Measurements from ENCODE around the gene HIP1R.

HIP1R gene

GRCh38 chr12:122878780-122879612, 43.7 kb downstream of the HIP1R start:
- Histone ChIP-seq H3K36me3 (ENCODE audit: control insufficient read depth in 4 of 4, insufficient read depth in 4 of 4, low read length in 3 of 4) (peaks cover 2 to 11% (median 7%) of the 10 kb centered on the region in 4 experiments), H3K27ac (ENCODE audit: insufficient read depth in 1 of 2, low read depth in 1 of 2, low read length in 2 of 2, poor library complexity in 1 of 2, severe bottlenecking in 2 of 2) (peak overlapping the region; percentile 17 to 56), H3K4me3 (ENCODE audit: control insufficient read depth in 1 of 7, extremely low read depth in 1 of 7, insufficient read depth in 4 of 7, low read depth in 2 of 7, low read length in 6 of 7) (peak overlapping the region in 1 of 7 experiments; percentile 2), H3K4me1 (ENCODE audit: control extremely low read depth in 1 of 4, control insufficient read depth in 4 of 4, insufficient read depth in 4 of 4, low read length in 3 of 4) (peaks cover 32 to 91% (median 75%) of the 10 kb centered on the region in 4 experiments), H3K9me3 (ENCODE audit: control extremely low read depth in 1 of 5, control insufficient read depth in 4 of 5, insufficient read depth in 2 of 5, low read depth in 1 of 5, low read length in 4 of 5) (no peaks in the 10 kb centered on the region), H3K27me3 (replicated peaks in 2 of 5; ENCODE audit: control insufficient read depth in 4 of 5, insufficient read depth in 5 of 5, low read length in 4 of 5) (no peaks in the 10 kb centered on the region)
- no peak for DNase-seq
- POLR2A ChIA-PET, result interaction anchor here (0.6 to 1.7 kb wide), 3 partner anchors 12 to 29 kb away, joined by 3 to 4 read pairs (median 3); no protein-coding TSS in a partner anchor
- WGBS (ENCODE audit: insufficient coverage), result 69% methylated on average over 14 of the region's 17 CpGs
- CTCF ChIA-PET, result interaction anchor here (1.2 to 13.7 kb wide), 8 partner anchors 8 to 359 kb away, joined by 3 to 171 read pairs (median 21); partner anchors contain the start of genes ABCB9 and VPS37B

DNA sequence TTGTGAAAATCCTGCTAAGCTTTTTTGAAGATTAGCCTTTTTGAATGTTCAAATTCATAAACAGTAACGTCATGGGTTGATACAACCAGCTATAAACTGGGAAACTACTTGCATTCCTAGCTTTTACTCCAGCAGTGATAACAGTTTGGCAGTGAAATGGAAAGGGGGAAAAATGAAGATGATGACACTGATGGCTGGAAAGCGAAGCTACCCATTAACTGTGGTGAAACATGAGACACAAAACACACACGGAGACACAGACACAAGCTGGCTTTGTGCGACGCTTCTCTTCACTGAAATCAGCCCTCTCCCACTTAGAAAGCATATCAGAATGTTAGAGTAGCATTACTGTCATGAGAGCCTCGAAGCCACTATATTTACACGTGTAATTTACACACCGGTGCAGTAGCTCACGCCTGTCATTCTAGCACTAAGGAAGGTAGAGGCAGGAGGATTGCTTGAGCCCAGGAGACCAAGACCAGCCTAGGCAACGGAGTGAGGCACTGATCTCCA, 45.0 kb downstream of the HIP1R start:
- Histone ChIP-seq H3K36me3 (ENCODE audit: control insufficient read depth in 4 of 4, insufficient read depth in 4 of 4, low read length in 3 of 4) (peaks cover 2 to 9% (median 7%) of the 10 kb centered on the region in 4 experiments), H3K27ac (ENCODE audit: insufficient read depth in 1 of 2, low read depth in 1 of 2, low read length in 2 of 2, poor library complexity in 1 of 2, severe bottlenecking in 2 of 2) (peak overlapping the region; percentile 97), H3K4me1 (ENCODE audit: control extremely low read depth in 1 of 4, control insufficient read depth in 4 of 4, insufficient read depth in 4 of 4, low read length in 3 of 4) (peaks cover 33 to 98% (median 82%) of the 10 kb centered on the region in 4 experiments), H3K9me3 (ENCODE audit: control extremely low read depth in 1 of 5, control insufficient read depth in 4 of 5, insufficient read depth in 2 of 5, low read depth in 1 of 5, low read length in 4 of 5) (no peaks in the 10 kb centered on the region), H3K27me3 (replicated peaks in 2 of 5; ENCODE audit: control insufficient read depth in 4 of 5, insufficient read depth in 5 of 5, low read length in 4 of 5) (no peaks in the 10 kb centered on the region), H3K4me3 (ENCODE audit: control insufficient read depth in 1 of 7, extremely low read depth in 1 of 7, insufficient read depth in 4 of 7, low read depth in 2 of 7, low read length in 6 of 7) (peak overlapping the region in 1 of 7 experiments; percentile 12)
- 89% methylated on average over 6 of the region's 10 CpGs for WGBS (ENCODE audit: insufficient coverage)
- ChIA-PET CTCF (interaction anchor here (0.9 to 13.7 kb wide), 9 partner anchors 9 to 358 kb away, joined by 3 to 171 read pairs (median 10); partner anchors contain the start of genes ABCB9 and VPS37B), POLR2A (interaction anchor here (1.1 to 1.7 kb wide), 3 partner anchors 11 to 66 kb away, joined by 3 to 4 read pairs (median 4); no protein-coding TSS in a partner anchor)
- no peak for DNase-seq

DNA sequence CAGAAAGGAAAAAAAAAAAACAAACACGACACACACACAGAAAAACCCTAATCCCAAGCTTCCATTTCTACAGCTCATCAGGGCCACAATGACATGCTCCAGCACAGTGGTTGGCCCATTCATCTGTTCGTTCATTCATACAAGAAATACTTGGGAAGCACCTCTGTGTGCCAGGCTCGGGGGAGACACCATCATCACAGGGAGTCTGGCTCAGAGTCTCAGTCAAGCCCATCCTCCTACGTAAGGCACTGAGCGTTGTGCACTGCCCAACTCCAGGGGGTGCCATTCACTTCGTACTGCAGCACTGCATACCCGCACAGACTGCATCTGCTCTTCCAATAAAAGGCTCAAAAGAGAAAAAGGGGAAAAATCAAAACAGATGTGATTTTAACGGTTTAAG, 45.4 kb downstream of the HIP1R start:
- peak overlapping the region in 2 of 7 experiments; percentile 9 to 43 for H3K4me3 ChIP-seq (ENCODE audit: control insufficient read depth in 1 of 7, extremely low read depth in 1 of 7, insufficient read depth in 4 of 7, low read depth in 2 of 7, low read length in 6 of 7)
- ChIA-PET CTCF (interaction anchor here (0.9 to 13.7 kb wide), 7 partner anchors 10 to 86 kb away, joined by 3 to 171 read pairs (median 32); partner anchors contain the start of genes ABCB9 and VPS37B), POLR2A (interaction anchor here (1.1 kb wide), 1 partner anchor 66 kb away, joined by 4 read pairs; no protein-coding TSS in a partner anchor)
- peak; percentile 64 to 72 (median 72) for DNase-seq
- H3K27ac ChIP-seq (ENCODE audit: insufficient read depth in 1 of 2, low read depth in 1 of 2, low read length in 2 of 2, poor library complexity in 1 of 2, severe bottlenecking in 2 of 2), result peak overlapping the region; percentile 97
- WGBS (ENCODE audit: insufficient coverage), result 31% methylated on average over 7 of the region's 8 CpGs
- no peaks in the 10 kb centered on the region for H3K27me3 ChIP-seq (replicated peaks in 2 of 5; ENCODE audit: control insufficient read depth in 4 of 5, insufficient read depth in 5 of 5, low read length in 4 of 5)
- peaks cover 2 to 9% (median 7%) of the 10 kb centered on the region in 4 experiments for H3K36me3 ChIP-seq (ENCODE audit: control insufficient read depth in 4 of 4, insufficient read depth in 4 of 4, low read length in 3 of 4)
- no peaks in the 10 kb centered on the region for H3K9me3 ChIP-seq (ENCODE audit: control extremely low read depth in 1 of 5, control insufficient read depth in 4 of 5, insufficient read depth in 2 of 5, low read depth in 1 of 5, low read length in 4 of 5)
- H3K4me1 ChIP-seq (ENCODE audit: control extremely low read depth in 1 of 4, control insufficient read depth in 4 of 4, insufficient read depth in 4 of 4, low read length in 3 of 4), result peaks cover 33 to 96% (median 78%) of the 10 kb centered on the region in 4 experiments

GRCh38 chr12:122882908-122883558, 47.8 kb downstream of the HIP1R start:
- Histone ChIP-seq H3K27me3 (replicated peaks in 2 of 5; ENCODE audit: control insufficient read depth in 4 of 5, insufficient read depth in 5 of 5, low read length in 4 of 5) (no peaks in the 10 kb centered on the region), H3K4me1 (ENCODE audit: control extremely low read depth in 1 of 4, control insufficient read depth in 4 of 4, insufficient read depth in 4 of 4, low read length in 3 of 4) (peaks cover 49 to 96% (median 86%) of the 10 kb centered on the region in 4 experiments), H3K9me3 (ENCODE audit: control extremely low read depth in 1 of 5, control insufficient read depth in 4 of 5, insufficient read depth in 2 of 5, low read depth in 1 of 5, low read length in 4 of 5) (no peaks in the 10 kb centered on the region), H3K4me3 (ENCODE audit: control insufficient read depth in 1 of 7, extremely low read depth in 1 of 7, insufficient read depth in 4 of 7, low read depth in 2 of 7, low read length in 6 of 7) (peak overlapping the region in 6 of 7 experiments; percentile 16 to 80 (median 48)), H3K36me3 (ENCODE audit: control insufficient read depth in 4 of 4, insufficient read depth in 4 of 4, low read length in 3 of 4) (peaks cover 0 to 9% (median 3%) of the 10 kb centered on the region in 4 experiments), H3K27ac (ENCODE audit: insufficient read depth in 1 of 2, low read depth in 1 of 2, low read length in 2 of 2, poor library complexity in 1 of 2, severe bottlenecking in 2 of 2) (peak overlapping the region; percentile 97)
- ChIA-PET POLR2A (interaction anchor here (0.6 to 2.1 kb wide), 4 partner anchors 9 to 108 kb away, joined by 4 to 9 read pairs (median 6); no protein-coding TSS in a partner anchor), CTCF (interaction anchor here (1.6 to 13.7 kb wide), 5 partner anchors 11 to 74 kb away, joined by 3 to 171 read pairs (median 83); partner anchors contain the start of gene VPS37B)
- 0% methylated on average over 4 of the region's 11 CpGs for WGBS (ENCODE audit: insufficient coverage)
- DNase-seq, result peak; percentile 87 to 91 (median 87)

- CTCF ChIA-PET, result interaction anchor here (1.3 to 13.7 kb wide), 5 partner anchors 10 to 70 kb away, joined by 3 to 171 read pairs (median 83); partner anchors contain the start of gene VPS37B
- POLR2A ChIA-PET, result interaction anchor here (0.6 to 0.9 kb wide), 2 partner anchors 10 to 261 kb away, joined by 3 read pairs; no protein-coding TSS in a partner anchor
- no peak for DNase-seq
- H3K4me1 ChIP-seq (ENCODE audit: control extremely low read depth in 1 of 4, control insufficient read depth in 4 of 4, insufficient read depth in 4 of 4, low read length in 3 of 4), result peaks cover 50 to 97% (median 89%) of the 10 kb centered on the region in 4 experiments
- H3K27me3 ChIP-seq (replicated peaks in 2 of 5; ENCODE audit: control insufficient read depth in 4 of 5, insufficient read depth in 5 of 5, low read length in 4 of 5), result no peaks in the 10 kb centered on the region
- peak overlapping the region; percentile 97 for H3K27ac ChIP-seq (ENCODE audit: insufficient read depth in 1 of 2, low read depth in 1 of 2, low read length in 2 of 2, poor library complexity in 1 of 2, severe bottlenecking in 2 of 2)
- WGBS (ENCODE audit: insufficient coverage), result 17% methylated on average over 1 of the region's 6 CpGs
- H3K4me3 ChIP-seq (ENCODE audit: control insufficient read depth in 1 of 7, extremely low read depth in 1 of 7, insufficient read depth in 4 of 7, low read depth in 2 of 7, low read length in 6 of 7), result peak overlapping the region in 2 of 7 experiments; percentile 40 to 80
- no peaks in the 10 kb centered on the region for H3K9me3 ChIP-seq (ENCODE audit: control extremely low read depth in 1 of 5, control insufficient read depth in 4 of 5, insufficient read depth in 2 of 5, low read depth in 1 of 5, low read length in 4 of 5)
- peaks cover 0 to 6% (median 2%) of the 10 kb centered on the region in 4 experiments for H3K36me3 ChIP-seq (ENCODE audit: control insufficient read depth in 4 of 4, insufficient read depth in 4 of 4, low read length in 3 of 4)
These were observed 49.0 kb downstream of the HIP1R start for GRCh38 chr12:122884091-122884826.

DNA sequence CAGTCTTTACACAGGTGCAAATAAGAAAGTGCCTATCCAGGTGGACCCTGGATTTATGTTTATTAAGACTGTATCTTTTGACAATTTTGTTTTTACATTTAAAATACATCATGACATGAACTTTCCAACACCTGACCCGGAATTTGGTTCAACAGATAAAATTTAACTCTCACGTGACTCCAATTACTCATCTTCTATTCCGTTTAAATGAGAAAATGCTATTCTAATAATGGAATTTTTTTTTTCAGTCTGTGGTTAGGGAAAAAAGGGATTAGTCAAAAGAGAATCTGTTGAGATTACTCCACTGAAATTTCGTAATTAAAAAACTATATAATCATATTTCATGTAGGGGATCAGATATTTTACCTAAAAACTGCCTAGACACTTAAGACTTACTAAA, 49.6 kb downstream of the HIP1R start:
- Histone ChIP-seq H3K4me1 (ENCODE audit: control extremely low read depth in 1 of 4, control insufficient read depth in 4 of 4, insufficient read depth in 4 of 4, low read length in 3 of 4) (peaks cover 50 to 96% (median 89%) of the 10 kb centered on the region in 4 experiments), H3K4me3 (ENCODE audit: control insufficient read depth in 1 of 7, extremely low read depth in 1 of 7, insufficient read depth in 4 of 7, low read depth in 2 of 7, low read length in 6 of 7) (peak overlapping the region in 1 of 7 experiments; percentile 40), H3K36me3 (ENCODE audit: control insufficient read depth in 4 of 4, insufficient read depth in 4 of 4, low read length in 3 of 4) (peaks cover 0 to 5% (median 2%) of the 10 kb centered on the region in 4 experiments), H3K9me3 (ENCODE audit: control extremely low read depth in 1 of 5, control insufficient read depth in 4 of 5, insufficient read depth in 2 of 5, low read depth in 1 of 5, low read length in 4 of 5) (no peaks in the 10 kb centered on the region), H3K27ac (ENCODE audit: insufficient read depth in 1 of 2, low read depth in 1 of 2, low read length in 2 of 2, poor library complexity in 1 of 2, severe bottlenecking in 2 of 2) (peak overlapping the region; percentile 97), H3K27me3 (replicated peaks in 2 of 5; ENCODE audit: control insufficient read depth in 4 of 5, insufficient read depth in 5 of 5, low read length in 4 of 5) (no peaks in the 10 kb centered on the region)
- no CpG with 5 or more reads among the region's 4 CpGs for WGBS (ENCODE audit: insufficient coverage)
- POLR2A ChIA-PET, result interaction anchor here (0.6 to 0.9 kb wide), 2 partner anchors 9 to 262 kb away, joined by 3 read pairs; no protein-coding TSS in a partner anchor
- no peak for DNase-seq
- CTCF ChIA-PET, result interaction anchor here (0.7 to 13.7 kb wide), 5 partner anchors 10 to 108 kb away, joined by 3 to 171 read pairs (median 83); partner anchors contain the start of gene VPS37B
